B cell (primary cell): ENCODE results near the gene HDAC9.

Source experiments
- EZH2 ChIP-seq: IDR thresholded peaks from 2 replicates; pipeline ENCODE4 v1.6.1; 2012; ENCODE audit warnings: borderline replicate concordance, low read depth, mild to moderate bottlenecking, moderate library complexity, low read length; ENCODE audit not compliant: insufficient read depth, poor library complexity, severe bottlenecking
- TF ChIP-seq, protein P1 (sequence below): fragments of 200-600 bp; IDR thresholded peaks from one replicate; pipeline ENCODE4 v1.8.0; 2022; ENCODE audit warnings: antibody characterized with exemption, mild to moderate bottlenecking

DNA sequence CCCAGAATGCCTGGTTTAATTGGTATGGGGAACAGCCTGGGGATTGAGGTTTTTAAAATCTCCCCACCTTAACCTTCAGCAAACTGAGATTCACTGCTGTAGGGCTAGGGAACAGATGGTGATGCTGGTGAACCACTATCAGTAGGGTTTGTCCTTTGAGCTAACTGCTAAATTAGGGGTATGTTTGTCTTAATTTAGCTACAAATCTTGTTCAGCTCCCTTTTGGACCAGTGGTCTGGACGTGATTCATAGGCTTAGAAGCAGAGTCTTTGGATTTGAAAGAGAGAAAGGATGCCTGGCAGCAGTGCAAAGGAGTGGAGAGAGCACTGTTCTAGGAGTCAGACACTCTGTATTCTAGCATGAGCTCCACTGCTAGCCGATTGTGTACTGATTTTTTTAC lies 2.8 kb downstream of the HDAC9 start:
- TF ChIP-seq, protein P1, sequence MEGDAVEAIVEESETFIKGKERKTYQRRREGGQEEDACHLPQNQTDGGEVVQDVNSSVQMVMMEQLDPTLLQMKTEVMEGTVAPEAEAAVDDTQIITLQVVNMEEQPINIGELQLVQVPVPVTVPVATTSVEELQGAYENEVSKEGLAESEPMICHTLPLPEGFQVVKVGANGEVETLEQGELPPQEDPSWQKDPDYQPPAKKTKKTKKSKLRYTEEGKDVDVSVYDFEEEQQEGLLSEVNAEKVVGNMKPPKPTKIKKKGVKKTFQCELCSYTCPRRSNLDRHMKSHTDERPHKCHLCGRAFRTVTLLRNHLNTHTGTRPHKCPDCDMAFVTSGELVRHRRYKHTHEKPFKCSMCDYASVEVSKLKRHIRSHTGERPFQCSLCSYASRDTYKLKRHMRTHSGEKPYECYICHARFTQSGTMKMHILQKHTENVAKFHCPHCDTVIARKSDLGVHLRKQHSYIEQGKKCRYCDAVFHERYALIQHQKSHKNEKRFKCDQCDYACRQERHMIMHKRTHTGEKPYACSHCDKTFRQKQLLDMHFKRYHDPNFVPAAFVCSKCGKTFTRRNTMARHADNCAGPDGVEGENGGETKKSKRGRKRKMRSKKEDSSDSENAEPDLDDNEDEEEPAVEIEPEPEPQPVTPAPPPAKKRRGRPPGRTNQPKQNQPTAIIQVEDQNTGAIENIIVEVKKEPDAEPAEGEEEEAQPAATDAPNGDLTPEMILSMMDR = no peak
- no peak for TF ChIP-seq EZH2
